GM23248 (cell line): Measurements from ENCODE around the gene TBL1XR1.

Experiments
- EZH2 ChIP-seq: fragments of 200-600 bp; sonication (generic); IDR thresholded peaks from 2 replicates; pipeline ENCODE4 v1.6.1; 2018; ENCODE audit warnings: antibody characterized with exemption, mild to moderate bottlenecking; ENCODE audit not compliant: insufficient read depth, poor library complexity, severe bottlenecking
- EZH2phosphoT487 ChIP-seq: fragments of 200-600 bp; sonication (generic); IDR thresholded peaks from 2 replicates; pipeline ENCODE4 v1.6.1; 2018; ENCODE audit warnings: antibody characterized with exemption, moderate library complexity, mild to moderate bottlenecking, low read depth; ENCODE audit not compliant: insufficient read depth

DNA sequence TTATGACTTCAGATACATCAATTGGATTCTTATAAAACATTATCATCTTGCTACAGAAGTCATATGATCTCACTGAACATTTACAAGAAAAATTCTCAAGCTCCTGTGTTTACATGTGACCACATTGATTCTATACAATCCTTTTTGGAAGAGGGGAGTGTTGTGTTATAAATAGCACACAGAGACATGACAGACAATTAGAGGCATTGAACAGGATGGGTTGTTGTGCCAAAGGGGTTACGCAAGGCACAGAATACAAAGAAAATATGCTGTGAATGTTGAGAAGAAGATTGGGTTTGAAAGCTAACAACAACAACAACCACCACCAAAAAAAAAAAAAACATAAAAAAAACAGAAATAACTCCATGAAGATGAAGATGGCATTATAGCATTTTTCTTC is 32.5 kb upstream of the TBL1XR1 start:
- TF ChIP-seq EZH2 (no peak), EZH2phosphoT487 (no peak)
